Camera-type eye (tissue), 1 donor: ENCODE measurements around the gene RIPPLY3. TPM values are rescaled to one million over a fixed set of nuclear protein-coding genes. Genes with fewer than 3 reads are reported as not detected.

Experiments used
- total RNA-seq: library from RNA; depleted of rRNA; stranded (reverse); fragments of >200 nt; gene quantifications from one replicate; pipeline ENCODE4 v1.2.3, GENCODE V29; 2014

The RIPPLY3 gene
- total RNA-seq = 0.60 TPM

GRCh38 chr21:37006486-37007291 is at the start of gene RIPPLY3:
Gene RIPPLY3, plus strand, starts transcription at chr21:37006702. Its CDS starts 71 bp downstream, at chr21:37006773.

GRCh38 chr21:36966066-36966820 is 40.3 kb upstream of the RIPPLY3 start, which contains the start of gene HLCS:
Gene HLCS, minus strand, starts transcription at chr21:36966669. Its CDS starts 31 bp downstream, at chr21:36966638.

Other genes with a start within 250 kb of the RIPPLY3 start
- 26.3 TPM for gene HLCS, start 40.0 kb upstream of the RIPPLY3 start, total RNA-seq
- gene PIGP, start 66.4 kb downstream of the RIPPLY3 start, total RNA-seq = 11.1 TPM
- gene TTC3, start 66.6 kb downstream of the RIPPLY3 start, total RNA-seq = 691 TPM